Measurements from ENCODE around the gene PAPPA2.

- TF ChIP-seq CTCF (IDR thresholded peaks at IDR 0.05; ENCODE audit: insufficient read depth, low read length, poor library complexity, severe bottlenecking) (no peak), EZH2phosphoT487 (conservative IDR thresholded peaks at IDR 0.05; ENCODE audit: low read length) (no peak)
Measured at GRCh38 chr1:176460544-176461336, 2.2 kb upstream of the PAPPA2 start.
